Measurements from ENCODE around the gene KDM4C. TPM values are rescaled to one million over a fixed set of nuclear protein-coding genes. Genes with fewer than 3 reads are reported as not detected.

The KDM4C gene
- total and polyA plus RNA-seq, 2 of the 4 experiments (the other 2 are of a cell fraction) = 11.8 to 23.8 TPM

- H4K5ac ChIP-seq (ENCODE audit: low read depth, low read length) = no peak overlapping the region
- WGBS, 2 experiments (ENCODE audit: extremely low coverage in 2 of 2, insufficient read length in 1 of 2) = no CpG with 5 or more reads among the region's 2 CpGs
- peaks cover 2% of the 10 kb centered on the region; the same call in 1 of the 2 replicates for H3K4me1 ChIP-seq (ENCODE audit: control insufficient read depth, insufficient read depth, low read length)
- no peak overlapping the region for H2BK120ac ChIP-seq (ENCODE audit: low read depth, low read length)
- no peak overlapping the region for H3K9ac ChIP-seq (ENCODE audit: low read depth, low read length)
- H3K9me1 ChIP-seq (ENCODE audit: insufficient read depth, low read length) = peaks cover 4% of the 10 kb centered on the region
- dilution Hi-C loops (cut with HindIII; ENCODE audit: low sequenced_read_pairs, unreplicated experiment) = no loop called here
- no peak overlapping the region for H3K14ac ChIP-seq (replicated peaks; ENCODE audit: low read depth, low read length)
- H3K18ac ChIP-seq (ENCODE audit: low read depth, low read length) = no peak overlapping the region
- no peak overlapping the region for H3K56ac ChIP-seq (ENCODE audit: extremely low read depth, insufficient read depth, low read length)
- H3K27me3 ChIP-seq (ENCODE audit: control insufficient read depth, insufficient read depth, low read length) = no peaks in the 10 kb centered on the region
- H2BK5ac ChIP-seq (ENCODE audit: low read depth, low read length, poor library complexity, severe bottlenecking) = no peak overlapping the region
- ChIA-PET CTCF (no interaction called here), POLR2A (ENCODE audit: unreplicated experiment) (no interaction called here)
- H3K79me1 ChIP-seq (ENCODE audit: low read depth in 1 of 2, low read length in 2 of 2) = peaks cover 3 to 8% of the 10 kb centered on the region in 2 experiments; a peak in 1 of 4 replicates
- H2AFZ ChIP-seq (replicated peaks; ENCODE audit: low read length, poor library complexity) = no peak overlapping the region
- H4K91ac ChIP-seq (ENCODE audit: insufficient read depth, low read depth, low read length) = no peak overlapping the region
- ATAC-seq (ENCODE audit: low read depth) (no peak), DNase-seq (no peak)
- H2AK5ac ChIP-seq (ENCODE audit: low read depth, low read length) = no peak overlapping the region
- H3K23ac ChIP-seq (ENCODE audit: low read depth, low read length) = no peak overlapping the region
- no peaks in the 10 kb centered on the region for H3K9me3 ChIP-seq (ENCODE audit: control insufficient read depth, insufficient read depth, low read length)
- no peak overlapping the region for H2AK9ac ChIP-seq (replicated peaks; ENCODE audit: low read depth, low read length, poor library complexity)
- H3K27ac ChIP-seq (ENCODE audit: insufficient read depth, low read length) = no peak overlapping the region
- TF ChIP-seq RCOR1 (IDR thresholded peaks at IDR 0.05; ENCODE audit: insufficient replicate concordance, low read length) (no peak), MXI1 (IDR thresholded peaks at IDR 0.05; ENCODE audit: borderline replicate concordance, low read depth, low read length) (no peak)
- H3K36me3 ChIP-seq (ENCODE audit: control insufficient read depth, insufficient read depth, low read length) = no peaks in the 10 kb centered on the region
- H3K4me2 ChIP-seq (ENCODE audit: low read depth, low read length) = no peak overlapping the region
- H2BK15ac ChIP-seq (ENCODE audit: low read depth, low read length) = no peak overlapping the region
- H4K8ac ChIP-seq (ENCODE audit: low read depth in 2 of 2, low read length in 2 of 2) = no peak overlapping the region
- no peak overlapping the region for H3K4ac ChIP-seq (ENCODE audit: low read depth, low read length)
- BruUV-seq (replicated peaks) = no TSS peak
- intact Hi-C loops (cut with micrococcal nuclease) = no loop called here
- H2BK20ac ChIP-seq (ENCODE audit: low read depth, low read length) = no peak overlapping the region
- no peak overlapping the region for H3K4me3 ChIP-seq (ENCODE audit: insufficient read depth, low read depth, low read length)
- H4K20me1 ChIP-seq (ENCODE audit: insufficient read depth, low read length) = no peaks in the 10 kb centered on the region
- in situ Hi-C loops (cut with MboI; ENCODE audit: low sequenced_read_pairs) = no loop called here
Observed at GRCh38 chr9:6956879-6957278, 199.1 kb downstream of the KDM4C start.
